D721Med (cell line): Measurements from ENCODE around the gene GALNT8.

Experiments used
- DNase-seq: peaks from one replicate; pipeline ENCODE4 v3.0.0; 2011; ENCODE audit warnings: low spot score; ENCODE audit not compliant: insufficient read length
- FAIRE-seq: peaks from 2 replicates; lab custom pipeline; 2011; peaks lifted over from hg19 to GRCh38; lab: Jason Lieb, UNC
- TF ChIP-seq, protein P1 (sequence below): IDR thresholded peaks from 2 replicates; pipeline ENCODE4 v1.5.1; 2012; ENCODE audit warnings: mild to moderate bottlenecking, control low read depth; ENCODE audit not compliant: insufficient read depth; ENCODE audit errors: missing control alignments

GALNT8 gene

DNA sequence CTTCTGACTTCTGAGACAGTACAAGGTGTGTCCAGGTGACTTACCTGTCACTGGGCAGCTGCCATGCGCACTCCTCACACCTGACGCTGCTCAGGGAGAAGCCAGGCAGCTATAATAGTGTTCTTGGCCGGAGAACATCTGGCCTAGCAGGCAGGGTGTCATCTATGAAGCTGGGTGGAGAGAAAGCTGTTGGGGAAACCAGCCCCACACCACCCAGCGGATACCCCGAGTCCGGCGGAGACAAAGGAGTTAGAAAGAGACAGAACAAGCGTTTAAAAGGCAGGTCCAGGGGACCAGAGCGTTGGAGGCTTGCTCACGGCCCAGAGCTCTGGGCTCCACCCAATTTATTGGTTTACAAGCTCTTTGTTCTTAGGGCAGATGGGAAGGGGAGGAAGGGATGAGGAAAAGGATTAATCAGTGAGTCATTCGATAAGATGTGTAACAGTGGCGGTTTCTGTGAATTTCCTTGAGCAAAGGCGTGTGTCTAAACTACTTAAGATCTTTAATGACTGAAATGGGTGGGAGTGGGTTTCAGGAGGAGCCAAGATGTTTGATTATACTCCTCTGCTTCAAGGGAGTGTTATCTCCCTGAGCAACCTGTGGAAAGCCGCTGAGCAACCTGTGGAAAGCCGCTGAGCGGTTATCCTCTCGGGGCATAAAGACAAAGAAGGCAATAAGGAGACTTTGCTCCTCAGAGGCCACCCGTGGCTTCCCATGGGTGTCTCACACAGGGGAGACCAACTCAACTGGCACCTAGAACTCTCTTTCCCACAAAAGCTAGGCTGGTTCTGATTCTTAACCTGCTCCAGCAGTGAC lies at the start of gene GALNT8:
Gene GALNT8 (plus strand): TSS at position 580 of the 816 bp plus-strand sequence. CDS start 278 bp downstream, outside the sequence.
- TF ChIP-seq, protein P1, sequence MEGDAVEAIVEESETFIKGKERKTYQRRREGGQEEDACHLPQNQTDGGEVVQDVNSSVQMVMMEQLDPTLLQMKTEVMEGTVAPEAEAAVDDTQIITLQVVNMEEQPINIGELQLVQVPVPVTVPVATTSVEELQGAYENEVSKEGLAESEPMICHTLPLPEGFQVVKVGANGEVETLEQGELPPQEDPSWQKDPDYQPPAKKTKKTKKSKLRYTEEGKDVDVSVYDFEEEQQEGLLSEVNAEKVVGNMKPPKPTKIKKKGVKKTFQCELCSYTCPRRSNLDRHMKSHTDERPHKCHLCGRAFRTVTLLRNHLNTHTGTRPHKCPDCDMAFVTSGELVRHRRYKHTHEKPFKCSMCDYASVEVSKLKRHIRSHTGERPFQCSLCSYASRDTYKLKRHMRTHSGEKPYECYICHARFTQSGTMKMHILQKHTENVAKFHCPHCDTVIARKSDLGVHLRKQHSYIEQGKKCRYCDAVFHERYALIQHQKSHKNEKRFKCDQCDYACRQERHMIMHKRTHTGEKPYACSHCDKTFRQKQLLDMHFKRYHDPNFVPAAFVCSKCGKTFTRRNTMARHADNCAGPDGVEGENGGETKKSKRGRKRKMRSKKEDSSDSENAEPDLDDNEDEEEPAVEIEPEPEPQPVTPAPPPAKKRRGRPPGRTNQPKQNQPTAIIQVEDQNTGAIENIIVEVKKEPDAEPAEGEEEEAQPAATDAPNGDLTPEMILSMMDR, result no peak
- FAIRE-seq (no peak), DNase-seq (no peak)

DNA sequence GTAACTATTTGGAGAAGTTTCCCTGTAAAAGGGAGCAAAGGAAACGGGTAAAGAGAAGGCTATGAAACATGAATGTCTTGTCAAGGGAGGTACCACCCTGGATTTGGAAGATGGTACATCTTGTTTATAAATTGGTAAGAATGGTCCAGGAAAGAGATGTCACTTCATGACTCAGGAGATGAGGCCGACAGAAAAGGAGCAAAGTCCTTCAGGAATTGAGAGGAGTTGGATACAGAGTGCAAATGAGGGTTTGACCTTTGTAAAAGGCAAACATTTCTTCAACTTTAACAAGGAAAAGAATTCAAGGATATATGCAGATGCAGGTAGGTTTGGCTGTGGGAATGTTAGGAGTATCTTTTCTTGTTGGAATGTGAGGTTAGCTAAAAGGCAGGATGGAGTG lies 40.5 kb upstream of the GALNT8 start:
- DNase-seq (no peak), FAIRE-seq (no peak)
- TF ChIP-seq, protein P1, result no peak

DNA sequence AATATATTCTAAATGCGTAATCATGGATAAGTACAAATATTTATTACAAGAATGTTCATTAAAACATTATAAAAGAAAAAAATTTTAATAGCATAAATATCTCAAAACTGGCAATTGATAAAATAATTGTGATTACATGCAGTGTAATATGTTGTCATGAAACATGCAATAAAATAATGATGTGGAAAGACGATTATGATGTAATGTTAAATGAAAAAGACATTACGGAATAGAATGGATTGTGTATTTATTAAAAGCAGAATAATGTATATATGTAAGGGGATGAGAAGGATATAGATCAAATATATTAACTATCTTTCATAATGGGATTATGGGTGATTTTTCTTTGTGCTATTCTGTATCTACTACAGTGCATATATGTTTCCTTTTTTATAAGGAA lies 38.5 kb upstream of the GALNT8 start:
- FAIRE-seq (no peak), DNase-seq (no peak)
- TF ChIP-seq, protein P1, result no peak

DNA sequence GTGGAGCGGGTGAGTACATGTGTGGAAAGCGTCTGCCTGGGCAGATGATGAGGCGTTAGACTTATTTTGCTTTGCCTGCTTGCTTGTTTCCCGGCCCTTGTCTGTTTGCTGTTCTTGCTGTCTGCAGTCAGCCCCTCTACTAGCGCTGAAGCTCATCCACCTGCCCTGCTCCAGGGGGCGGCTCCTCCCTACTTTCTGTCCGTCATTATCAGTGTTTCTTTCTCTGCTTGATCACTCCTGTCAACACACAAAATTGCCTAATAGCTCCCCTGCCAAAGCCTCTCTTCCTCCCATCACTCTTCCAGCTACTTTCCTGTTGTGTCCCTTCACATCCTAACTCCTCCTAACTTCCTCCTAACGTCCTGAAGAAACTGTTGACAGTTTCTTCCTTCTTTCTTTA lies 34.9 kb upstream of the GALNT8 start:
- no peak for FAIRE-seq
- DNase-seq, result no peak
- TF ChIP-seq, protein P1, result no peak

GRCh38 chr12:4690760-4691159 lies 29.4 kb upstream of the GALNT8 start:
- TF ChIP-seq, protein P1, result no peak
- DNase-seq (no peak), FAIRE-seq (no peak)

DNA sequence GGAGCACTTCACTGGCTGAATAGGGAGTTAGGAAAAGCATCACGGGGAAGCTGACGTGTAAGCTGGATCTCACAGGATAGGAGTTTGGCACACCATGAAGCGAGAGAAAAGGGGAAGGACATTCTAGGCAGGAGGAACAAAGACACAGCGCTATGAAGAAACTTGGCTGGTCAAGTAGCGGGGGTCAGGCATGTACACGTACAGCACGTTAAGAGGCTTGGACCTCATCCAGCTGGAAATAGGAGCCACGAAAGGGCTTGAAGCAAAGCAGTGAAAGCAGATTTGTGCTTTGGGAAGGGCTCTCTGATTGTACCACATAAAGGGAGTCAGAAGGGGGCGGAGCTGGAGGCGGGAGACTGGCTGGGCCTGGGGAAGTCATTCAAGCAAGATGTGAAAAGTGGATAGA lies 19.6 kb upstream of the GALNT8 start:
- FAIRE-seq, result no peak
- DNase-seq, result no peak
- TF ChIP-seq, protein P1, result no peak
